OCI-LY7 (cell line): ENCODE results near the gene PNPLA4.

Experiments used
- EZH2phosphoT487 ChIP-seq: fragments of 200-600 bp; sonication (generic); IDR thresholded peaks from 2 replicates; pipeline ENCODE4 v1.6.1; 2018; ENCODE audit warnings: low read depth, borderline replicate concordance, mild to moderate bottlenecking, mixed run types, antibody characterized with exemption, low read length, moderate library complexity, mixed read lengths
- TF ChIP-seq, protein P1 (sequence below): fragments of 200-600 bp; sonication (generic); conservative IDR thresholded peaks from 2 replicates; pipeline ENCODE4 v1.5.1; 2014; ENCODE audit warnings: mild to moderate bottlenecking, antibody characterized with exemption, low read length, moderate library complexity, mixed read lengths

DNA sequence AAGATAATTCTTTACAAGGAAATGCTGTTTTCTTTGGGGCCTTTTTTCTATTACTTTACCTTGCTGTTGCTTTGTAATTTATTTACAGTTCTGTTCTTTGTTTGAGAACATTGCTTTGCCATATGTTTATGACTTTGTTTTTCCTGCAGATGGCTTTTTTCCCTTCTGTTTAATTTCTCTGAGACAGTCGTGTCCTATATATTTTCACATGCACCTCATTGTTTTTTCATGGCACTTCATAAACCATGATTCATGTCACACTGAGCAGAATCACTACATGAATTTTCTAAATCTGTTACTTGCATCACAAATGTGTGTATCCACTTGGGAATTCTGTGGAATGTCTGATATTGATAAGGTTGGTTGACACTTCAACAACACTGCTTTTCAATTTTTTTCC is 33.0 kb upstream of the PNPLA4 start:
- TF ChIP-seq, protein P1, sequence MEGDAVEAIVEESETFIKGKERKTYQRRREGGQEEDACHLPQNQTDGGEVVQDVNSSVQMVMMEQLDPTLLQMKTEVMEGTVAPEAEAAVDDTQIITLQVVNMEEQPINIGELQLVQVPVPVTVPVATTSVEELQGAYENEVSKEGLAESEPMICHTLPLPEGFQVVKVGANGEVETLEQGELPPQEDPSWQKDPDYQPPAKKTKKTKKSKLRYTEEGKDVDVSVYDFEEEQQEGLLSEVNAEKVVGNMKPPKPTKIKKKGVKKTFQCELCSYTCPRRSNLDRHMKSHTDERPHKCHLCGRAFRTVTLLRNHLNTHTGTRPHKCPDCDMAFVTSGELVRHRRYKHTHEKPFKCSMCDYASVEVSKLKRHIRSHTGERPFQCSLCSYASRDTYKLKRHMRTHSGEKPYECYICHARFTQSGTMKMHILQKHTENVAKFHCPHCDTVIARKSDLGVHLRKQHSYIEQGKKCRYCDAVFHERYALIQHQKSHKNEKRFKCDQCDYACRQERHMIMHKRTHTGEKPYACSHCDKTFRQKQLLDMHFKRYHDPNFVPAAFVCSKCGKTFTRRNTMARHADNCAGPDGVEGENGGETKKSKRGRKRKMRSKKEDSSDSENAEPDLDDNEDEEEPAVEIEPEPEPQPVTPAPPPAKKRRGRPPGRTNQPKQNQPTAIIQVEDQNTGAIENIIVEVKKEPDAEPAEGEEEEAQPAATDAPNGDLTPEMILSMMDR, result no peak
- no peak for TF ChIP-seq EZH2phosphoT487
